RCC 7860 (cell line): ENCODE results near the gene RNF169.
"Not testable (repeated sequence)": the region's sequence is repeated elsewhere in the genome, so short reads cannot be mapped to it uniquely, and the experiment has no call there.

Experiments
- DNase-seq: peaks from one replicate; pipeline ENCODE4 v3.0.0-alpha.2; 2015; ENCODE audit warnings: low spot score
- FAIRE-seq: peaks from 2 replicates; lab custom pipeline; 2012; peaks lifted over from hg19 to GRCh38; lab: Jason Lieb, UNC

RNF169 gene

DNA sequence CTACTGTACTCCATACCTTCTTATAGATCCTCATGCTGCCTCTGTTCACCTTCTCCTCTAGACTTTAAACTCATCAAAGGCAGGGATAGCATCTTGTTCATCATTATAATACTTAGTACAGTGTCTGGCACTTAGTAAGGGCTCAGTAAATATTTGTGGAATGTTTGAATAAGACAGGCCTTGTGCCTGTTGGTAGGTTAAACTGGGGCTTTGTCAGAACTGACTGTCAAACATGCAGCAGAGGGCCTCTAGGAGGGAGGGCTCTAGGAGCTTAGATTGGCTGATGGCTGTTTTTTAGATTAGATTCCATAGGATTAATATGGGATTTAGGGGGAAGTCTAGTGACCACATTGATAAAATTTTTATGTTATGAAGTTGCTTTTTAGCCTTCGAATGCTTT, 70.8 kb downstream of the RNF169 start:
- FAIRE-seq = no peak

DNA sequence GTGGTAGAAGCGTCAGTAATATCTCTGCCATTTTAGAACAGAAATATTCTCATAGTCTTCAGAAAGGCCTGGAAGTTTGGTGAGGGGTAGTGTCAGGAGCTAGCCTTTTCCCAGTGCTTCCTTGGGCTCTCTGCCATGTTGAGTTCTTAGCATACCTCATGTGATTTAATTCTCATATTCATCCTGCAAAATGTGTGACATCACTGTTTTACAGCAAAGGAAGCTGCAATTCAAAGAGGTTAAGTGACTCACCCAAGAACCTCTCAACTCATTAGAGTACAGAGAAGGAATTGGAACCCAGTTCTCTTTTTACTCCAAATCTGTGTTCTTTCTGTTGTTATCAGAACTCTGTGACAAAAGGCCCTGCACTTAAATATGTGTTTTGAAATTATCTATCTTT, 72.1 kb downstream of the RNF169 start:
- DNase-seq (peak; percentile 49), FAIRE-seq (no peak)

More for the DNA sequence above, 70.8 kb downstream of the RNF169 start:
- DNase-seq = no peak

DNA sequence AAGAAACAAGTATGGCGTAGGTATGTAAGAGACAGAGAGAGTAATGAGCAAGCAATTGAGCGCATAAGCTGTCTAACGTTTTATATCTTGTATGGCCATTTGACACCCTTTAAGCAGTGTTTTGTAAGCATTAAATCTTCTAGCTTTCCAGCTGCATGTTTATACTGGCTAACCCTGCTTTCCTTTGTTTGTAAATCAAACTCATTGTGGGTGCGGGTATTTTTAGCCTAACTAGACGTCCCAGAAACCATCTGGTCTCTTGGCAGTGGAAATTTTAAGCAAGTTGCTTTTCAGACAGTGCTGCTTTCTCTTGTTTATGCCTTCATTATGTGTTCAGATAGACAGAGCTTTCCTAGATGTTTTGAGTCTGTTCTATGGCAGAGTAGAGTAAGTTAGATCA, 73.5 kb downstream of the RNF169 start:
- no peak for DNase-seq
- FAIRE-seq = no peak

DNA sequence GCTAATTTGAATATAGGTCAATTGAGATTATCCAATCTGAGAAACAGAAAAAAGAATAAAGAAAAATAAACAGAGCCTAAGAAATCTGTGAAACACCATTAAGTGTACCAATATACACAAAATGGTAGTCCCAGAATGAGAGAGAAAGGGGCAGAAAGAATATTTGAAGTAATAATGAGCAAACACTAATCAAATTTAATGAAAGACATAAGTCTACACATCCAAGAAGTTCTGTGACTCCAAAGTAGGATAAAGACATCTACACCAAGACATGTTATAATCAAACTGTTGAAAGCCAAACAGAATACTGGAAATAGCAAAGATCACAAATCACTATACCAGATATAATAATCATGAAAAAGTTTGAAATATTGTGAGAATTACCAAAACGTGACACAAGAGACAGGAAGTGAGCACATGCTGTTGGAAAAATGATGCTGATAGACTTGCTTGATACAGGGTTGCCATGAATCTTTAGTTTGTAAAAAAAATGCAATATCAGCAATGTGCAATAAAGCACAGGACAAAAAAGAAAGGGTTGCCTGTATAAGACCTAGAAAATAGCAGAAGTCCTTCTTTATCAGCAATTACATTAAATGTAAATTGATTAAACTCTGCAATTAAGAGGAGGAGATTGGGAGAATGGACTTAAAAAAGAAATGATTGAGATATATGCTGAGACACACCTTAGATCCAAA, 75.8 kb downstream of the RNF169 start:
- no peak for FAIRE-seq
- DNase-seq = no peak

DNA sequence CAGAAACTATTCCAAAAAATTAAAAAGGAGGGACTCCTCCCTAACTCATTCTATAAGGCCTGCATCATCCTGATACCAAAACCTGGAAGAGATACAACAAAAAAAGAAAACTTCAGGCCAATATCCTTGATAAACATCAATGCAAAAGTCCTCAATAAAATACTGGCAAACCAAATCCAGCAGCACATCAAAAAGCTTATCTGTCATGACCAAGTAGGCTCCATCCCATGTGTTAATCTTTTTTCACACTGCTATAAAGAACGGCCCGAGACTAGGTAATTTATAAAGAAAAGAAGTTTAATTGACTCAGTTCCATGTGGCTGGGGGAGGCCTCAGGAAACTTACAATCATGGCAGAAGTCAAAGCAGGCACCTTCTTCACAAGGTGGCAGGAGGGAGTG, 76.9 kb downstream of the RNF169 start:
- not testable (repeated sequence) for FAIRE-seq, DNase-seq

DNA sequence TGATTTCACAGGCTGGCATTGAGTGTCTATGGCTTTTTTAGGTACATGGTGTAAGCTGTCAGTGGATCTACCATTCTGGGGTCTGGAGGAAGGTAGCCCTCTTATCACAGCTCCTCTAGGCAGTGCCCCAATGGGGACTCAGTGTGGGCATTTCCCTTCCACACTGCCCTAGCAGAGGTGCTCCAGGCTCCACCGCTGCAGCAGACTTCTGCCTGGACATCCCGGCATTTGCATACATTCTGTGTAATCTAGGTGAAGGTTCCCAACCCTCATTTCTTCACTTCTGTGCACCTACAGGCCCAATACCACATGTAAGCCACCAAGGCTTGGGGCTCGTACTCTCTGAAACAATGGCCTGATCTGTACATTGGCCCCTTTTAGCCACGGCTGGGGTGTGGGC, 78.3 kb downstream of the RNF169 start:
- FAIRE-seq (no peak), DNase-seq (no peak)

DNA sequence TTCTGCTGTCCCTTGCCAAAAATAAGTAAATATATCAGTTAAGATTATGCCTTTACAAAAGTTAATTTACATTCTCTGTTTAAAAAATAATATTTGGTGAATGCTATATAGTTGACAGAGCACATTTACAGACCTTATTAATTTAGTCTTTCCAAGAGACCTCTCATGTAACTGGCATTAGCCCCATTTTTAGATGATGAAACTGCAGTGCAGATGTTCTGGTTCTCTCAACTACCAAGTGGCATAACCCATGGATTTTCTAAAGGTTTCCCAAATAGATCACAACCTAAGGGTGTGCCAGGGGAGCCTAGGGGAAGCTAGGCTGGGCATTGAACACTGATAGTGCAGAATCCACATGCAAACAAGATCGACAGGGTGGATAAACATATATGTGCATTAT, 88.5 kb downstream of the RNF169 start:
- DNase-seq (no peak), FAIRE-seq (no peak)

DNA sequence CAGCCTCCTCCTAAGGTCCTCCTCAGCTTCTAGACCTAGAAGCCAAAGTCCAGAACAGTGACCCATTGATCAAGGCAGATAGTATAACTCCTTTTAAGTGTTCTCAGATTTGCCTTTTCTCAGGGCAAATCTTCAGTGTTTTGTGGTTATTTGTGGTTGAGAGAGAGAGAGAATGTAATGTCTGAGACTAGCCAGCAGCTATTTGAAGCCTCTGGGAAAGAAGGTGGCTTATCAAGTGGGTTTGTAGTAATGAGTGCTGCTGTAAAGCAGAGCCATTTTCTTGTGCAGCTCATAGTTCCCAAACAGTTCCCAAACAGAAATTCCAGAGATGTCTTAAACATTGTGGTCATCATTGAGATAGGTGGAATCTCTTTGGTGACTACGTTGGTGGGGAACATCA, 89.5 kb downstream of the RNF169 start:
- no peak for DNase-seq
- no peak for FAIRE-seq

DNA sequence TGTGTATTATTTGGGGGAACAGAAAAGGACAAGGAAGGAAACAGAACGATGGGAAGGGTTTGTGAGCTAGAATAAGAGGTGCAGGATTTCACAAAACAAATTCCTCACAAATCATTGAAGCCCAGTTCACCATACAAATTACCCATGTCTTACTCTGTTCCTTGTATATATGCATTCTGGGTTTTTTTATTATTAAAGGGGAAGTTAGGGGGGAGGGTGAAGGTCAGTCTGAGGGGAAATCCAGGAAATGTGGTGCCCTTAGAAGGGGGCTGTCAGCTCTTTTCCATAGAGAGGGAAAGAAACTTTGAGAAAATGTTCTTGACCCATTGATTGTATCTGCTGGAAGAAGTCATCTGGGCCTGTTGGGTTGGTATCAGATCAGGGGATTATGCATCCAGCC, 90.8 kb downstream of the RNF169 start:
- FAIRE-seq (no peak), DNase-seq (no peak)

DNA sequence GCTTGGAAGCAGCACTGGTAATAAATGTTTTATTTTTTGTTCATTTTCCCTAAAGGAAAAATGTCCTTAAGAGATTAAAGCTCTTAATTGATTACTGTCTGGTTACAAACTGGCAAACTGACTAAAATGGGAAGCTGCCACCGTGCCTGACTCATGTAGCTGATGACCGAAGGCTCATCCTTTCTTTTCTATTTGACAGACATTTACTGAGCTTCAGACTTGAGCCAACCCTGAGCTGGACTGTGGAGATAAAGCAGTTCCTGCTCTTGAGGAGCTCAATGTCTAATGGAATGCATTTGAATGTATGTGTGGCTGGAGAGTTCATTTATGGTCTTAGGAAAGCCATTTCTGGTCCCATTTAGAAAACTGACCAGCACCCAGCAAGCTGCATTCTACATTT, 91.3 kb downstream of the RNF169 start:
- FAIRE-seq (no peak), DNase-seq (no peak)

DNA sequence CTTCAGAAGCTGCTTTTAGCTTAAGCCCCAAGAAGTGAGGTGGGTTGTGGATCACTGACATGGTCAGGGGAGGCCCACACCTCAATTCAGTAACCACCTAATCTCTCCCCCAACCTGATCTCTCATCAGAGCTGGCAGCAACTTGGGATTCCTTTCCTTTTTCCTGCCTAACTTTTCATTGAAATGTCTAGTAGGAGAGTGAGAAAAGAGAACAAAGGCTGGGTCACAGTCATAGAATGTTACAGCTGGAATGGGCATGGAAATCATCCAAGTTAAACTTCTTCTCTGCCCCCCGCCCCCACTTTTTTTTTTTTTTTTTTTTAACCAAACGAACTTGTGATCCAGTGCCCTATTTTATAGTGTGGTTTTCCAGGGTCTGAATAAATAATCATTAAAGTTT, 91.8 kb downstream of the RNF169 start:
- no peak for FAIRE-seq

DNA sequence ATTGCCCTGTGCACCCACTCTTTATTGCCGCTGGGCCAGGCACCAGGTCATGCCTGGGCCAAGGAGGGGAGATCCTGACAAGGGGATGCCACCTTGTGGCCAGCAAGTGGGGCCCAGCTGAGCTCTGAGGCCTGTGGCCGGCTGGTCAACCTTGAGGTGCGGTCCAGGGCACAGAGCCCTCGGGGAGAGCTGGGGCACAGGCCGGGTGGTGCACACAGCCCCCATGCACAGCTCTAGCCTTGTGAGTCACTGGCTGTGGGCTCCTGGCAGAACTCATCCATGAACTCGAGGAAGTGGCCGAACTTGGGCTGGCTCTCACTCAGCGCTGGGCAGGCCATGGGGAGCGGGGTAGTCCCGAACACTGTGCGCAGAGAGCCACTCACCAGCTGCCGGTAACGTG, 94.3 kb downstream of the RNF169 start:
- no peak for DNase-seq
- FAIRE-seq = no peak

More for the DNA sequence above, 91.8 kb downstream of the RNF169 start:
- no peak for DNase-seq

DNA sequence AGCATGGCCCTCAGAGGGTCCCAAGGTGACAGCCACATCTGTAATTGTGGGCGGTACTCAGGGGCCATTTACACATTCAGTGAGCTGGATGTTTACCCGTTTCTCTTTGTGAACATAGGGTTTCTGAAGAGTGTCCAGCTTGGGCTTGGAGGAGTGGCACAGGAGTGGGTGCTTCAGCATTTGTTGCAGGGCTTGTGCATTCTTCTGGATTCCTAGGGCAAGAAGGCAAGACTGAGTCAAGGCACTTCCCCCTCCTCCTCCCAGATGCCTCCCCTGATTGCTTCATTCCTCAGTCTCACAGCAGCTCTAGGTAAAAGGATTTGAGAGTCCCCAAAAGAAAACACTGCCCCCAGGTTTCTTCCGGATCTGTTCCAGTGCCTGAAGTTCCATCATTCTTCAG, 95.4 kb downstream of the RNF169 start:
- FAIRE-seq (no peak), DNase-seq (no peak)

DNA sequence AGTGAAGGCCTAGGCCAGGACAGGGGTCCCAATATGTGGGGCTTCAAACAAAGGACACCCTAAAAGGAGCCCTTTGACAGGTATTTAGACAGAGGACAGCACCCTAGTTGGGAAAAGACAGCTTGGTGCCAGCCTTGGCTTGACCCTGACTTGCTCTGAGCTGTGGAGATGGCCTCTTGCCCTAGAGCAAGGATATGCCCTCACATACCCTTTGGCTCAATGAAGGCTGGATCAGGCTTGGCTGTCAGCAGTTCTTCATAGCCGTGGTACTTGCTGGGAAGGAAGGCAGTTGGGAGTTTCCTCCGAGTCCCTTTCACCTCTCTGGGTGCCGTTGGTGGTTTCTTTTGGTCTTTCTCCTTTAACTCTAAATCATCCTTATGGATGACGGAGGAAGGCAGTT, 96.2 kb downstream of the RNF169 start:
- FAIRE-seq (no peak), DNase-seq (no peak)

DNA sequence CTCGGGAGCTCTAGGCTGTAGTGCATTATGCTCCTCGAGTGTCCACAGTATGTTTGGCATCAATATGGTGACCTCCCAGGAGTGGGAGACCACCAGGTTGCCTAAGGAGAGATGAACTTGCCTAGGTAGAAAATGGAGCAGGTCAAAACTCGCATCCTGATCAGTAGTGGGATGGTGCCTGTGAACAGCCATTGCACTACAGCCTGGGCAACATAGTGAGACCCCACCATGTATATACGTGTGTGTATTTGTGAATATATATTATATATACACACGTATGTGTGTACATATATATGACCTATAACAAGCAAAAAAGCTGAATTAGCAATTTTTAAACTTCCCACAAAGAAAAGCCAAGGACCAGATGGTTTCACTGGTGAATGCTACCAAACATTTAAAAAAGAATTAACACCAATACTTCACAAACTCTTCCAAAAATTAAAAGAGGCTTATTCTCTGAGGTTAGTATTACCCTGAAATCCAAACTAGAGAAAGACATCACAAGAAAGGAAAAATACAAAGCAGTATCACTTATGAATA, 97.4 kb downstream of the RNF169 start:
- DNase-seq (no peak), FAIRE-seq (no peak)

DNA sequence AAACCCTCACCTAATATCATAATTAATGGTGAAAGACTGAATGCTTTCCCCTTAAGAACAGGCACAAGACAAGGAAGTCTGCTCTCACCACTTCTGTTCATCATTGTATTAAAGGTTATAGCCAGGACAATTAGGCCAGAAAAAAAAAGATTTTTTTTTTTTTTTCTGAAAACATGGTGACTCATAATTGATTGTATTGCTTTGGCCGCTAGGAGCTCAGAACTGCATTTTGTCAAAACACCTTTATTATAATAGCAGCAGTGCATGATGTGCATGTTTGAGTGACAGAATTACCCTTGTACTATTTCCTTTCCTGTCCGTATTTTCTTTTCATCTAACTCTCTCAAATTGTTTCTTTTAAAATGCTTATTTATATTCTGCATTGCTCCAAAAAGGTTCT, 98.1 kb downstream of the RNF169 start:
- FAIRE-seq (no peak), DNase-seq (no peak)

DNA sequence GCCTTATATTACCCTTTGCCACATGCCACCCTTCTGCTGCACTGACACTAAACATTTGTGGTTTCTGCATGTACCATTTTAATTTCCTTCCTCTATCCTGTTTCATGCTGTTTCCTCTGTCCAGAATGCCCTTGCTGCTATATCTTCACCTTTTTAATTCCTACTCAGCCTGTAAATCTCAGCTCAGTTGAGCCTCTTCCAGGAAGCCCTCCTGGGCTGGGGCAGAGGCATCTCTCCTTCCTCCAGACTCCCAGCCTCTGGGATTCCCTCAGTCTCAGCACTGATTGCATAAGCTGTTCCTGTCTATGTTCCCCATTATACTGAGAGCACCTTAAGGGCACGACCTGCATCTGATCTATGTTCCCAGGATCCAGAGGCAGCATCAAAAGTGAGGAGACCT, 98.7 kb downstream of the RNF169 start:
- no peak for DNase-seq
- FAIRE-seq = no peak

DNA sequence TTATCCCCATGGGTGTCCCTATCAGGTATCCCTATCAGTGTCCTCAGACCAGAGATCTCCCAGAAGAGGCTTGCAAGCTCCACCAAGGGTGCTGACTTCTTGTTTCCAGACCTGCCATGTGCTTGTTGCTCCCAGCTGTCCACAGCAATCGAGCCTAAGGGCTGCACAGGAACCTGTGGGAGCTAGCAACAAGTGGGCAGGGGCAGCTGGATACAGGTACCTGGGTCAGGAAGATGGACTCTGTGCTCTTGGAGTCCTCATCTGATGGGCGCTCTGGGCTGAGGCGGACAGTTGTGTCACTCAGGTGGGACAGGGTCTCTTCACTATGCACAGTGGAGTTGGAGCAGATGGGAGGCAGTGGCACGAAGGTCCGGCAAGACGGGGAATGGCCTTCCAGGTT, 99.2 kb downstream of the RNF169 start:
- FAIRE-seq (no peak), DNase-seq (no peak)

DNA sequence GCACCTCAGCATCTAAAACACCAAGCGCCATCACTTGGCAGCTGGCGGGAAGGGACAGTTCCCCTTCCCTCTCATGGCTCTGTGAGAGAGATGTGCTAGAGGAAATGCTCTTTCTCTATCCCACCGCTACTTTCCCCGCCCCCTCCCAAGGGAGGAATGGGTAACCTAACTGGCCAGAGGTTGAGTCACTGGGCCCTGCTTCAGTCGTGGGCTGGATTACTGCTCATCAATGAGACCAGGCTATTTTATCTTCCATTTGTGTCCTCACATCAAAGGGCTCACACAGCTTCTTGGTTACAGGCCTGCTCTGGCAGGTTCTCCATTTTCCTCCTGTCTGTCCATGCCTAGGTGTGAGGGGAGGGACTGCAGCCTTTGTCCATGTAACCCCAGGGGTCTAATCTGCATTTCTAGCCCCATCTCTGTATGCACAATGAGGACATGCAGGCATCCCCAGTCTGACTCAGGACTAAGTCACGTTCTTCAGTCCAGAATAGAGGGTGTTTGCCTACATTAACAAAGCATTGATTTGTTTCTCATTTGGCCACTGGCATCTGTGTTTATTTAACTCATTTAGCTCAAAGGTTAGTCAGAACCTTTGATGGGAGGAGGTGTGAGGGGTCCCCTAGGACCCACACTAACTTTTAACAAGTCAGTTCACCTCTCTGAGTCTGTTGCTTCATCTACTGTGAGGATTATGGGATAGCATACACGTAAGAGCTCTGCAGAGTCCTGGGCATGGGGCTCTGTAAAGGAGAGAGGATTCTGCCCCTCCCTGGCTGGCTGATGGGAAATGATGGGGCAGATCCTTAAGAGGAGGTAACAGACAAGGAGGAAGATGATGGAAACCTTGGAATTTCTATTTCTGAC, 101.1 kb downstream of the RNF169 start:
- no peak for DNase-seq

DNA sequence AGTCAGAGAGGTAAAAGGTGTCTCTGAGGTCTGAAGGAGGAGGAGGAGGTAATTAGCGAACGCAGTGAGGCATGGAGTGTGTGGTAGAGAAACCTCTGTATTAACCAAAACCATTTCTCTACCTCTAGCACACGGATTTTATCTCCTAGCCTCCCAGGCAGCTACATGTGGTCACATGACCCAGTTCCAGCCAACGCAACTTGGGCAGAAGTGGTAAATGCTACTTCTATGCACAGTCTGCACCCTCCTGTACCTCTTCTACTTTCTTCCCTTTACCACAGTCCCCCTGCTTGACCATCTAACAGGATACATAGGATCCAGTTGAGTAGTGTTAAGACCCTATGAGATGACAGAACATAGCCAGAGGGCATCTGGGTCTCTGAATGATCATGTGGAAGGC, 104.6 kb downstream of the RNF169 start:
- FAIRE-seq (no peak), DNase-seq (no peak)

More for the DNA sequence above, 101.1 kb downstream of the RNF169 start:
- FAIRE-seq = no peak

DNA sequence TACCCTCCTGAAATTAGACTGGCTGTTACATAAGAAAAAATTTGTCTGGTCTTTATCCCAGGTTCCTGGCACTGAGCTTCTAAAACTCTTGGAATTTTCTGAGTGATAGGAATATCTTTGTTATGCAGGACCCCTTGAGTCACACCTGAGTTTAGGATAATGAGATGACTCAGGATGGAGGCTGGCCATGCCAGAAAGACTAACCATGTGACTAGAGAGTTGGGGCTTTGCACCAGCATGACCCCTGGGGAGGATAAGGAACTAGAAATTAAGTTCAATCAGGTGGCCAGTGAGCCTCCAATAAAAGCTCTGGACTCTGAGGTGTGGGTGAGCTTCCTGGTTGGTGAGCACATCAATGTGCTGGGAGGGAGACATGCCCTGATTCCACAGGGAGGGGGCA, 112.1 kb downstream of the RNF169 start:
- DNase-seq (no peak), FAIRE-seq (no peak)

DNA sequence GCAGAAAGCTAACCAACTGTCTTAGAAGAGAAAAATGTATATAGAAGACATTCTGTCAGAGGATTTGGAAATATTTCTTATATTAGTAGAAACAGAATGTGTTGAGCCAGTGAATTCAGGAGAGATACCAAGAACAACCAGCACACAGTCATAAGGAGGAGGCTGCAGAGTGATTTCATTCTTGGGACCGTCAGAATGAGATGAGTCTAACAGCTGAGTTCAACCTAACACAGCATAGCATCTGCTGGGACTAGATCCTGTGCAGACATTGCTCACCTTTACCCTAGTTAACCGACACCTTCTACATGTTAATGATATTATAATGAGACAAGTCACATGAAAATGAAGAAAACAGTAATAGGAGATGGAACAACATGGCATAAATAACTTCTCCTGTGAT, 114.8 kb downstream of the RNF169 start:
- FAIRE-seq = no peak

More for the DNA sequence above, 114.8 kb downstream of the RNF169 start:
- no peak for DNase-seq
